Activated T-helper 1 cell treated with anti-CD3 and anti-CD28 coated beads, Interleukin-12 subunit alpha, Interleukin-12 subunit beta, Interleukin-2, Interleukin-4 antibody, amounts not matched to agents 30 ng/mL and 10 ng/mL and 1 ng/mL, durations not matched to agents 14 hours and 24 hours and 36 hours (primary cell): ENCODE results near the gene RNF208. TPM values are rescaled to one million over a fixed set of nuclear protein-coding genes. Genes with fewer than 3 reads are reported as not detected.
"Not testable (repeated sequence)": the region's sequence is repeated elsewhere in the genome, so short reads cannot be mapped to it uniquely, and the experiment has no call there.

Experiments
- DNase-seq: peaks from one replicate; pipeline ENCODE4 v3.0.0; 2021; ENCODE audit warnings: low spot score
- H3K27ac Mint-ChIP-seq: one replicate; pipeline ENCODE4 v1.8.0; 2021; ENCODE audit warnings: mild to moderate bottlenecking, mixed read lengths
- H3K27me3 Mint-ChIP-seq: one replicate; pipeline ENCODE4 v1.8.0; 2022; ENCODE audit warnings: mild to moderate bottlenecking, moderate library complexity, mixed read lengths; ENCODE audit not compliant: insufficient read depth
- H3K36me3 Mint-ChIP-seq: one replicate; pipeline ENCODE4 v1.8.0; 2021; ENCODE audit warnings: low read depth, mixed read lengths
- H3K4me1 Mint-ChIP-seq: one replicate; pipeline ENCODE4 v1.8.0; 2021; ENCODE audit warnings: low read depth, mixed read lengths
- H3K4me3 Mint-ChIP-seq: one replicate; pipeline ENCODE4 v1.8.0; 2021; ENCODE audit warnings: mild to moderate bottlenecking, moderate library complexity, mixed read lengths
- H3K9me3 Mint-ChIP-seq: one replicate; pipeline ENCODE4 v1.8.0; 2021; ENCODE audit warnings: mixed read lengths
- intact Hi-C: fragments of 100-400 bp; cut with micrococcal nuclease; formaldehyde crosslinking; loops from one replicate; pipeline ENCODE4 v1.15.1; 2024
- total RNA-seq: library from RNA; stranded (reverse); gene quantifications from 2 replicates; pipeline ENCODE4 v1.2.3, GENCODE V29; 2022

Gene RNF208
- total RNA-seq, 1 donor from 2014 or later, result 11.0 TPM

DNA sequence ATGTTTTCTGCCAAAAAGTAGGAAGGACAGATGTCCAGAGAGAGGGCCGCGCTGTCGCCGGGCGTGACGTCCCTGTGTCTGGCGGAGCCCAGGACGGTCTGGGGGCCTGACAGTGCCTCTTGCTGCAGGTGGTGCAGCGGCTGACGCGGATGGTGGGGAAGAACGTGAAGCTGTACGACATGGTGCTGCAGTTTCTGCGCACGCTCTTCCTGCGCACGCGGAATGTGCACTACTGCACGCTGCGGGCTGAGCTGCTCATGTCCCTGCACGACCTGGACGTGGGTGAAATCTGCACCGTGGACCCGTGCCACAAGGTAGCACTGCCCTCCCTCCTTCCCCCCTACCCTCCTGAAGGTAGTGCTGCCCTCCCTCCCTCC is 40.9 kb upstream of the RNF208 start:
- DNase-seq, result no peak
- Mint-ChIP-seq H3K27ac (no peak overlapping the region), H3K27me3 (no peaks in the 10 kb centered on the region), H3K36me3 (peaks cover 15% of the 10 kb centered on the region), H3K4me1 (no peaks in the 10 kb centered on the region), H3K9me3 (no peaks in the 10 kb centered on the region), H3K4me3 (no peak overlapping the region)
- intact Hi-C loops, result no loop called here

DNA sequence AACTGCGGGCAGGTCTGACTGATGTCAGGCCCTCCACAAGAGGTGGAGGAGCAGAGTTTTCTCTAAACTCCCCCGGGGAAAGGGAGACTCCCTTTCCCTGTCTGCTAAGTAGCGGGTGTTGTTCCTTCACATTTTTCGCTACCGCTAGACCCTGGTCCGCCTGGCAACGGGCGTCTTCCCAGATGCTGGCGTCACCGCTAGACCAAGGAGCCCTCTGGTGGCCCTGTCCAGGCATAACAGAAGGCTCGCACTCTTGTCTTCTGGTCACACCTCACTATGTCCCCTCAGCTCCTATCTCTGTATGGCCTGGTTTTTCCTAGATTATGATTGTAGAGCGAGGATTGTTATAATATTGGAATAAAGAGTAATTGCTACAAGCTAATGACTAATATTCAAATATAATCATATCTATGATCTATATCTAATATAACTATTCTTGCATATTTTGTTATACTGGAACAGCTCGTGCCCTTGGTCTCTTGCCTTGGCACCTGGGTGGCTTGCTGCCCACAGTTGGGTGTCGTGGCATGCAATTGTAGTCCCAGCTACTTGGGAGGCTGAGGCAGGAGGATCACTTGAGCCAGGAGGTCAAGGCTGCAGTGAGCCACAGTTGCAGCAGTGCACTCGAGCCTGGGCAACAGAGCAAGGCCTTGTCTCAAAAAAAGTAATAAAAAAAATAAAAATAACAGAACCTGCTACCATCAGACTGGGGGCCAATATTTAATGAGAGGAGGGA is 40.3 kb upstream of the RNF208 start:
- H3K4me3 Mint-ChIP-seq, H3K27ac Mint-ChIP-seq, H3K4me1 Mint-ChIP-seq, intact Hi-C loops, H3K27me3 Mint-ChIP-seq, DNase-seq, H3K9me3 Mint-ChIP-seq: not testable (repeated sequence)
- H3K36me3 Mint-ChIP-seq, result peaks cover 12% of the 10 kb centered on the region

DNA sequence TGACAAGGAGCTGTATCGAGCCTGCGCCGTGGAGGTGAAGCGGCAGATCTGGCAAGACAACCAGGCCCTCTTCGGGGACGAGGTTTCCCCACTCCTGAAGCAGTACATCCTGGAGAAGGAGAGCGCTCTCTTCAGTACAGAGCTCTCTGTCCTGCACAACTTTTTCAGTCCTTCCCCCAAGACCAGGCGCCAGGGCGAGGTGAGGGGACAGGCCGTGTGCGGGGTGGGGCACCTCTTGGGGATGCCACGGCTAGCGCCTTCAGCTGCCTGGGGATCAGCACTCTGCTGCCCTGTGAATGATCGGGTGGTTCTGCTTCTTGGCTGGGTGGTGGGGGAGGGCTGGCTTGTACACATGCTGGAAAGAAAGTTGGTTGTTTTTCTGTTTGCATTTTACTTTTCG is 34.8 kb upstream of the RNF208 start:
- Mint-ChIP-seq H3K4me1 (peaks cover 5% of the 10 kb centered on the region), H3K27ac (peak overlapping the region; percentile 71), H3K9me3 (no peaks in the 10 kb centered on the region), H3K36me3 (peaks cover 11% of the 10 kb centered on the region), H3K27me3 (peaks cover 2% of the 10 kb centered on the region), H3K4me3 (peak overlapping the region; percentile 90)
- DNase-seq, result no peak
- intact Hi-C loops, result no loop called here

DNA sequence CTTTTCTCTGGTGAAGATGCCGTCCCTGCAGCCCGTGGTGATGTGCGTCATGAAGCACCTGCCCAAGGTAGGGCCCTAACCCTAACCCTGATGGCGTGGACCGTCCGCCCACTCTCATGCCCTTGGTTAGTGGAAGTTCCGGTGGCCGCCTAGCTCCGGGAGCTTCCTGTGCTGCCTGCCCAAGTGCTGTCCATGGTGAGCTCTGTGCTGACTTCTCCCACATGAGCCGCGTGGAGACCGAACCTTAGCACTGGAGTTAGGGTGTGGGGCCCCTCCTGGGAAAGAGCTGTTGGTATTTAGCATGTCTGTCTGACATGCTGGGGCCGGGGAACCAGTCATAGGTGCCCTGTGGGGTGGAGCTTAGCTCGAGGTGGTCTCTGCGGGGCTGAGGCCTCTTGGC is 34.3 kb upstream of the RNF208 start:
- Mint-ChIP-seq H3K27me3 (peaks cover 2% of the 10 kb centered on the region), H3K4me1 (peaks cover 5% of the 10 kb centered on the region)
- intact Hi-C loops, result no loop called here

DNA sequence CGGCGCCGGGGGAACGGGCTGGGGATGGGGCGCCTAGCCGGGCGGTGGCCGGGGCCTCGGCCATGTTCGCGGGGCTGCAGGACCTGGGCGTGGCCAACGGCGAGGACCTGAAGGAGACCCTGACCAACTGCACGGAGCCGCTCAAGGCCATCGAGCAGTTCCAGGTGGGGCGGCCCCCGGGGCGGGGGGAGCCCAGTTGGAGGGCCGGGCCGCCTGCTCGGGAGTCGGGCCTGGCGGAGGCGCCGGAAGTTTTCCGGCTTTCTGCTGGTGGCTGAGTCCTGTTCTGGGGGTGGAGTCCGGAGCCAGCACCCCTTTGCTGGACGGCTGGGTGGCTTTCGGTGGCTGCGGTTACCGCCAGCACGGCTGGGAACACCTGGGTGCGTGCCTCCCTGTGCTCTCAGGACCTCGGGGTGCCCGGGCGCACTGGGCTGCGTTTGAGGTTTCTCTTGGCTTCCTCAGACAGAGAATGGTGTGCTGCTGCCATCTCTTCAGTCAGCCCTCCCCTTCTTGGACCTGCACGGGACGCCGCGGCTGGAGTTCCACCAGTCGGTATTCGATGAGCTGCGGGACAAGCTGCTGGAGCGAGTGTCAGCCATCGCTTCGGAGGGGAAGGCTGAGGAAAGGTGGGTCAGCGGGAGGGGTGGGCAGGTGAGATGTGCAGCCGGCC is 33.5 kb upstream of the RNF208 start:
- Mint-ChIP-seq H3K4me3 (peak overlapping the region; percentile 90), H3K36me3 (peaks cover 7% of the 10 kb centered on the region), H3K4me1 (peaks cover 5% of the 10 kb centered on the region), H3K27ac (peak overlapping the region; percentile 70), H3K9me3 (no peaks in the 10 kb centered on the region), H3K27me3 (peaks cover 2% of the 10 kb centered on the region)
- intact Hi-C loops, result loop anchor here (1.0 kb wide), 6 partner anchors 14 to 296 kb away; partner anchors contain the start of genes ANAPC2, MRPL41, NDOR1 and SSNA1
- DNase-seq, result no peak

More for the DNA sequence above, 34.3 kb upstream of the RNF208 start:
- no peaks in the 10 kb centered on the region for H3K9me3 Mint-ChIP-seq
- peak overlapping the region; percentile 90 for H3K4me3 Mint-ChIP-seq
- no peak overlapping the region for H3K27ac Mint-ChIP-seq
- DNase-seq, result no peak
- H3K36me3 Mint-ChIP-seq, result peaks cover 7% of the 10 kb centered on the region

DNA sequence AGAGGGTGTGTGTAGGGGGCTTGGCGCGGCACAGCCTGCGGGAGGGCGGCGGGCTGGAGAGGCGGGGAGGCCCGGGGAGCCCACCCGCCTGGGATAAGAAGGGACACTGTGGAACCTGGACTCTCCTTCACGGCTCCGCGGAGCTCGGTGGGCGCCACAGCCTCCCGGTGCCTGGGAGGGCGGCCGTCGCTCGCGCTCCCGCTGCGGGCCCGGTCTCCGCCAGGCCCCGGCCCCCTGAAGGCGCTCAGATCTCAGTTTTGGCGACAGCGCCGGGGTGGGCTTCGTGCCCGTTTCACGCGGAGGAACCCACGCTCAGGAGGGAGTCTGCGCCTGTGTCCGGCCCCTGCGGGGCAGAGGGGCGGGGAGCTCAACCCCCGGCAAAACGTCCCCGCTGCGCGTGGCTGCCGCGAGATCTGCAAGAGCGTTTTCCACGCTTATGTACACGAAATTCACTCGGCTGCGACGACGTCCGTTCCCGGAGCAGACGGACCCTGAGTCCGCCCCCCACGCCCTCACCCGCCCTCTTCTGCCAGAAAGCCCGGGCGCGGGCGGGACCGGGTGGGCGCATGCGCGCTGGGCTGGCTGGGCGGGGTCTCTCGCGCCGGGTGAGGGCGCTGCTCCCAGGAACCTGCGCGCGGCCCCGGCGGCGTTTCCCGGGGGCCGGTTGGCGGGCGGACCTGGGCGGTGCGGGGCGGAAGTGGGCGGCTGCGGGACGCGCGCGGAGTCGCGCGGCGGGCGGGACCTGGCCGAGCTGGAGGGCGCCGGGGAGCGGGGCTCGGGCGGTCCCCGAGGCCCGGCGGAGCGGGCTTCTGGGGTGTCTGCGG is 32.8 kb upstream of the RNF208 start, which contains the start of gene NELFB:
TSS of gene NELFB (plus strand) at position 704 of the 824 bp plus-strand sequence.
- DNase-seq, result peak; percentile 97
- H3K27me3 Mint-ChIP-seq, result peaks cover 2% of the 10 kb centered on the region
- peak within 1 kb of the TSS; percentile 87 for H3K27ac Mint-ChIP-seq
- peaks cover 7% of the 10 kb centered on the region for H3K36me3 Mint-ChIP-seq
- H3K4me1 Mint-ChIP-seq, result peaks cover 5% of the 10 kb centered on the region
- peak within 1 kb of the TSS; percentile 90 for H3K4me3 Mint-ChIP-seq
- H3K9me3 Mint-ChIP-seq, result no peaks in the 10 kb centered on the region
- intact Hi-C loops, result loop anchor here (1.0 kb wide), 6 partner anchors 14 to 296 kb away; partner anchors contain the start of genes ANAPC2, MRPL41, NDOR1 and SSNA1

DNA sequence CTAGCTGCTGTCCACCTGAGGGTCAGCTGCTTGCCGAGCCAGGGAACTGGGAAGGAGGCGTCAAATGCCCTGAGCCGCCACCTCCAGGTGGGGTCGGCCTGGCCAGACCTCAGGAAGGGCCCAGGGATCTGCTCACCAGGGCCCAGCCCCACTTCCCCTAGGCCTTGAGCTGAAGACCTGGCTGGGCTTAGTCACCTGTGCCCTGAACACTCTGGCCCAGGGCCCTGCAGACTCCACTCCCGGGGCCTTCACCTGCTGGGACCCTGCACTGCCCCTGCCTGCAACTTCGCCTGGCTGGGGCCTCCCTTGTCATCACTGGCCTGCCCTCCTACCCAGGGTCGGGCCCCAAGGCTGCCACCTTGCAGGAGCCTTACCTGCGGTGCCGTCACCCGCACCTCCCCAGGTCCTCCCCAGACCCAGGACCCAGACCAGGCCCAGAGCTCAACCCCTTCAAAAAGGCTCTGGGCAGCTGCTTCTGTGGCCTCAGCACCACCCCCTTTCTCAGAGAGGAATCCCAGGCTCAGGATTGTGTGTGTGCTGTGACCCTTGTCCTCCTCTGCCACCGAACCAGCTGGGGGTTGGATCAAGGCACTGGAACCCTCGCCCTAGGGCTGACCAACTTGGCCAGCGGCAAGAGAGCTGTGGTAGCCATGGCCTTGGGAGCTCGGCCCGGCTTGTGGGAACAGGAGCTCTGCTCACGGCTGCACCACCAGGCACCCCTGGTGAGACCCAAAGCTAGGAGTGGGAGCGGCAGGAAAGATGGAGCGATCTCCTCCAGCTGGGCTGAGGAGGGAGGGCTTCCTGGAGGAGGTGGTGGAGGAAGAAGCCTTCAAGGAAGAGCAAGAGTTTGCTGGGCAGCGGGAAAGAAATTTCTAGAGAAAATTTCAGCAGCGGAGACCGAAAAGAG is 31.9 kb upstream of the RNF208 start:
- H3K36me3 Mint-ChIP-seq, result peaks cover 3% of the 10 kb centered on the region
- peak overlapping the region; percentile 87 for H3K27ac Mint-ChIP-seq
- peaks cover 2% of the 10 kb centered on the region for H3K27me3 Mint-ChIP-seq
- no peak for DNase-seq
- H3K4me1 Mint-ChIP-seq, result peaks cover 5% of the 10 kb centered on the region
- intact Hi-C loops, result no loop called here
- H3K9me3 Mint-ChIP-seq, result no peaks in the 10 kb centered on the region
- peak overlapping the region; percentile 87 for H3K4me3 Mint-ChIP-seq

DNA sequence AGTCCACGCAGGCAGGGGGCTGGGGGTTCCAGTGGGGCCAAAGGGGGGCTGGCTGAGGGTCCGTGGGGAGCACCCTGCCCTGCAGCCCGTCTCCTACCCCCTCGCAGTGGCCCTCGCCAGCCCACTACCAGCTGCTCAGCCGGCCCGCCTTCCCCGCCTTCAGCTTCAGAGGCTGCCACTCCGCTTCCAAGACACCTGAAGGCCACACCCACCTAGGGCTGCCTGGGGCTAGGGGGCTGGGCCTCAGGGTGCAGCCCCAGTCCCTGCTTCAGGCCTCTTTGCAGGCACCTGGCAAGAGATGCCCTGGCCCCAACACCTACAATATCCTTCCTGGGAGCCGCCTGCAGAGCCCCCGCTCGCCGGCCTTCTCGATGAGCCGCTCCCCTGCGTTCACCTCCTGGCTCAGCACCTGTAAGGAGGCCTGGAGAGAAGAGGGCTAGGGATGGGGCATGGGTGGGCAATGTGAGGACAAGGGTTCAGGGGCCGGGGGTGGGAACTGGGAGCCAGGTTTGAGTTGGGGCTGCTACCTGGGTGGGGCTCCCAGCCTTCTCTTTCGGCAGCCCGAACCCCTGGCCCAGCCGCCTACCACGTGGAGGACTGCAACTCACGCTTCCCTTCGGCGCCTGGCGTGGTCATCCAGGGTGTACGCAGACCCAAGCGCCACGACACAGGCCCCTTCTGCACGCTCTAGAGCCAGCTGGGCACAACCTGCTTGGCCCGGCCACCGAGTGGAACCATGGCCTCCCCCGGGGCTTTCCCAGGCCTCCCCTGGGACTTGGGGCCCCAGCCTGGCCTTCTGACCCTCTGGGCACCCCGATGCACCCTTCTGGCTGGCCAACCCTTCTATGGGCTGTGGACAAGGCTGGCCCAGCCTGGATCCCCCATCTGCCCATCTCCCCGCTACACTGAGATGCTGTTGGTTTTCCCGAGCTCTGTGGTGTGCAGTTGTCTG is 30.8 kb upstream of the RNF208 start:
- no peaks in the 10 kb centered on the region for H3K36me3 Mint-ChIP-seq
- H3K4me1 Mint-ChIP-seq, result peaks cover 5% of the 10 kb centered on the region
- H3K9me3 Mint-ChIP-seq, result no peaks in the 10 kb centered on the region
- H3K27me3 Mint-ChIP-seq, result peaks cover 2% of the 10 kb centered on the region
- H3K4me3 Mint-ChIP-seq, result no peak overlapping the region
- no peak for DNase-seq
- intact Hi-C loops, result no loop called here
- H3K27ac Mint-ChIP-seq, result no peak overlapping the region

DNA sequence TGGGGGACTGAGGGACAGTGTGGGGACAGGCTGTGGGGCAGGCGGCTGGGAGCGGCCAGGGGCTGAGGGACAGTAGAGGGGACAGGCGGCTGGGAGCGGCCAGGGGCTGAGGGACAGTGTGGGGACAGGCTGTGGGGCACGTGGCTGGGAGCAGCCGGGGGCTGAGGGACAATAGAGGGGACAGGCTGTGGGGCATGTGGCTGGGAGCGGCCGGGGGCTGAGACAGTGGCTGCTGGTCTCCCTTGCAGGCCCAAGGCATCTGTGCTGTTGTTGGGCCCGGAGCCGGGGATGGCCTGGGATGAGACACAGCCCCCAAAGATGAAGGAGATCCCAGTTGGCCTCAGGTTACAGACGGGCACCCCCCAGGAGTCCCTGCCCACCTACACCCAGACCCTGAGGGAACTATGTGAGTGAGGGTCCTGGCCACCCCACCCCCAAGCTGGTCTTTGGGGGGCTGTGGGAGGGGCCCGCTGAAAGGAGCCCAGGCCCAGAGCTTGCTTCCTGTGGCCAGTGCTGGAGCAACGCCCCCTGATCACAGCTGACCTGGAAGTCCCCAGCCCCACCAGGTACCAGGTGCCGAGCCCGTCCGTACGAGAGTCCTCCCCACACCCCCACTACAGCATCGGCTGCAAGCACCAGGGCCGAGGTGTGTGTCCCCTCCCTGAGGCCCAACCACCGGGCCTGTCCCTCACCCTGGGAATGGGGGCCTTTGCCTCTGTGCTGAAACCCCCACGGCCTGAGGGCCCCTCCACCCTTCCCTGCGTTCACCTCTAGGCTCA is 29.6 kb upstream of the RNF208 start:
- intact Hi-C loops, result no loop called here
- no peak for DNase-seq
- Mint-ChIP-seq H3K9me3 (no peaks in the 10 kb centered on the region), H3K27ac (no peak overlapping the region), H3K4me1 (peaks cover 5% of the 10 kb centered on the region), H3K36me3 (no peaks in the 10 kb centered on the region), H3K27me3 (peaks cover 2% of the 10 kb centered on the region), H3K4me3 (no peak overlapping the region)

DNA sequence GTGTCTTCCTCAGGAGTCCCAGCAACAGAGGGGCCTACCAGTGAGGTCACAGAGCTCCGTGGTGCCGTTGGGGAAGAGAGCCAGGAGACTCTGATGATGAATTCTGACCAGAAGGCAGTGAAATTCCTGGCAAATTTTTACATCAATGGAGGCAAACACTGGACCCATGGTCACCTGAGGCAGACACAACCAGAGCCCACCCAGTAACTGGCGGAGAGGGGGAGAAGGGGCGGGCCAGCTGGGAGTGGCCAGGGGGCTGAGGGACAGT is 29.1 kb upstream of the RNF208 start, which contains the start of gene STPG3:
TSS of gene STPG3 (plus strand) at position 93 of the 268 bp plus-strand sequence. CDS start at position 94, 1 bp downstream.
- no peak for DNase-seq
- no peak within 1 kb of the TSS for H3K27ac Mint-ChIP-seq
- no peak within 1 kb of the TSS for H3K4me3 Mint-ChIP-seq
- peaks cover 5% of the 10 kb centered on the region for H3K4me1 Mint-ChIP-seq
- H3K36me3 Mint-ChIP-seq, result no peaks in the 10 kb centered on the region
- no peaks in the 10 kb centered on the region for H3K9me3 Mint-ChIP-seq
- H3K27me3 Mint-ChIP-seq, result peaks cover 2% of the 10 kb centered on the region
- intact Hi-C loops, result no loop called here
